Measurements from ENCODE around the gene ASAH2. TPM values are rescaled to one million over a fixed set of nuclear protein-coding genes. Genes with fewer than 3 reads are reported as not detected.

ASAH2 gene
- total and polyA plus RNA-seq, 2 experiments from 2014 or later: 3.8 to 7.9 TPM

- Histone ChIP-seq H3K4me2 (no peak overlapping the region), H3K27me3 (no peaks in the 10 kb centered on the region), H2AFZ (no peak overlapping the region), H3K9me3 (ENCODE audit: low read depth) (no peaks in the 10 kb centered on the region), H3K27ac (no peak overlapping the region), H3K79me2 (no peaks in the 10 kb centered on the region), H3K9me2 (replicated peaks; ENCODE audit: insufficient read depth) (no peaks in the 10 kb centered on the region), H4K20me1 (ENCODE audit: insufficient read depth, poor library complexity, severe bottlenecking) (no peaks in the 10 kb centered on the region), H3K36me3 (replicated peaks; ENCODE audit: insufficient read depth, low read depth) (no peaks in the 10 kb centered on the region), H3K4me1 (ENCODE audit: insufficient read depth) (no peaks in the 10 kb centered on the region), H3K4me3 (no peak overlapping the region)
- DNase-seq (ENCODE audit: low spot score): no peak
- 86% methylated on average over 4 of the region's 4 CpGs for WGBS (ENCODE audit: low lambda C conversion rate, missing lambda C conversion rate)
- TF ChIP-seq EZH2 (IDR thresholded peaks at IDR 0.05; ENCODE audit: borderline replicate concordance): no peak
- TF ChIP-seq, protein P1, sequence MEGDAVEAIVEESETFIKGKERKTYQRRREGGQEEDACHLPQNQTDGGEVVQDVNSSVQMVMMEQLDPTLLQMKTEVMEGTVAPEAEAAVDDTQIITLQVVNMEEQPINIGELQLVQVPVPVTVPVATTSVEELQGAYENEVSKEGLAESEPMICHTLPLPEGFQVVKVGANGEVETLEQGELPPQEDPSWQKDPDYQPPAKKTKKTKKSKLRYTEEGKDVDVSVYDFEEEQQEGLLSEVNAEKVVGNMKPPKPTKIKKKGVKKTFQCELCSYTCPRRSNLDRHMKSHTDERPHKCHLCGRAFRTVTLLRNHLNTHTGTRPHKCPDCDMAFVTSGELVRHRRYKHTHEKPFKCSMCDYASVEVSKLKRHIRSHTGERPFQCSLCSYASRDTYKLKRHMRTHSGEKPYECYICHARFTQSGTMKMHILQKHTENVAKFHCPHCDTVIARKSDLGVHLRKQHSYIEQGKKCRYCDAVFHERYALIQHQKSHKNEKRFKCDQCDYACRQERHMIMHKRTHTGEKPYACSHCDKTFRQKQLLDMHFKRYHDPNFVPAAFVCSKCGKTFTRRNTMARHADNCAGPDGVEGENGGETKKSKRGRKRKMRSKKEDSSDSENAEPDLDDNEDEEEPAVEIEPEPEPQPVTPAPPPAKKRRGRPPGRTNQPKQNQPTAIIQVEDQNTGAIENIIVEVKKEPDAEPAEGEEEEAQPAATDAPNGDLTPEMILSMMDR (IDR thresholded peaks at IDR 0.05; ENCODE audit: poor library complexity): no peak
- no peak for TF ChIP-seq EZH2phosphoT487 (IDR thresholded peaks at IDR 0.05; ENCODE audit: low read depth, severe bottlenecking, unreplicated experiment)
Measured at GRCh38 chr10:50228672-50229071, 22.6 kb downstream of the ASAH2 start.

GRCh38 chr10:50226610-50227009 is 24.7 kb downstream of the ASAH2 start:
- Histone ChIP-seq H3K9me3 (ENCODE audit: low read depth) (no peaks in the 10 kb centered on the region), H3K79me2 (no peaks in the 10 kb centered on the region), H3K4me3 (no peak overlapping the region), H3K36me3 (replicated peaks; ENCODE audit: insufficient read depth, low read depth) (no peaks in the 10 kb centered on the region), H2AFZ (no peak overlapping the region), H4K20me1 (ENCODE audit: insufficient read depth, poor library complexity, severe bottlenecking) (no peaks in the 10 kb centered on the region), H3K27me3 (no peaks in the 10 kb centered on the region), H3K4me1 (ENCODE audit: insufficient read depth) (no peaks in the 10 kb centered on the region), H3K9me2 (replicated peaks; ENCODE audit: insufficient read depth) (no peaks in the 10 kb centered on the region), H3K4me2 (no peak overlapping the region), H3K27ac (no peak overlapping the region)
- no peak for DNase-seq (ENCODE audit: low spot score)
- 78% methylated on average over 1 of the region's 1 CpG for WGBS (ENCODE audit: low lambda C conversion rate, missing lambda C conversion rate)
- TF ChIP-seq EZH2 (IDR thresholded peaks at IDR 0.05; ENCODE audit: borderline replicate concordance) (no peak), EZH2phosphoT487 (IDR thresholded peaks at IDR 0.05; ENCODE audit: low read depth, severe bottlenecking, unreplicated experiment) (no peak)
- TF ChIP-seq, protein P1 (IDR thresholded peaks at IDR 0.05; ENCODE audit: poor library complexity): no peak

DNA sequence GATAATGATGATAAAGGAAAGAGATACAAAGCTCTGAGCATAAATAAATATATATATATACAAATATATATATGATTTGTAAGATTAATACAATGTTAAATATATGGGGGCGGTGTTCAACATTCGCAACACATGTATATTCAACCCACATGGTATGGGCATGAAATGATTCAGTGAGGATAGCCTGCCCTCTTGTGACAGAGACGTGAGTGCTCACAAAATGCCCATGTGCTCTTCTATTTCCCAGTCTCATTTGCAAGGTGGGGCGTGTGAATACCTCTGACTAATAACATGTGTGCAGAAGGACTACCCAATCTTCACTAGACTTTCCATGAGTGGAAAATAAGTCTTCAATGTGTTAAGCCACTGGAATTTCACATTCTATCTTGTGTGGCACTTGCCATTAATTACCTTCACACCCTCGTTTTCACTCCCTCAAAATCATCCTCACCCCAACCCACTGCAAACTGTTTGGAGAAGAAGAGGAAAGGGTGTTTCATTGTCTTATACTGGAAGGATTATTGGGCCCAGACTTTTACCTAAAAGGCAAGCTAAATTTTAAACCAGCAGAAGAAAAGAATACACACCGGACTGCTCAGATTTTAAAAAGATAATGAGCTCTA is 26.9 kb downstream of the ASAH2 start:
- no peak overlapping the region for H2AFZ ChIP-seq
- no peak overlapping the region for H3K27ac ChIP-seq
- H3K36me3 ChIP-seq (replicated peaks; ENCODE audit: insufficient read depth, low read depth): no peaks in the 10 kb centered on the region
- H3K4me1 ChIP-seq (ENCODE audit: insufficient read depth): no peaks in the 10 kb centered on the region
- H4K20me1 ChIP-seq (ENCODE audit: insufficient read depth, poor library complexity, severe bottlenecking): no peaks in the 10 kb centered on the region
- H3K9me2 ChIP-seq (replicated peaks; ENCODE audit: insufficient read depth): no peaks in the 10 kb centered on the region
- no peaks in the 10 kb centered on the region for H3K79me2 ChIP-seq
- H3K4me2 ChIP-seq: no peak overlapping the region
- DNase-seq (ENCODE audit: low spot score): peak; percentile 66
- no peak for TF ChIP-seq EZH2 (IDR thresholded peaks at IDR 0.05; ENCODE audit: borderline replicate concordance)
- TF ChIP-seq, protein P1 (IDR thresholded peaks at IDR 0.05; ENCODE audit: poor library complexity): peak; percentile 59
- H3K9me3 ChIP-seq (ENCODE audit: low read depth): no peaks in the 10 kb centered on the region
- H3K27me3 ChIP-seq: no peaks in the 10 kb centered on the region
- no peak overlapping the region for H3K4me3 ChIP-seq
- WGBS (ENCODE audit: low lambda C conversion rate, missing lambda C conversion rate): 37% methylated on average over 6 of the region's 6 CpGs

Data from hepatocyte (in vitro differentiated cells).